CD4-positive, alpha-beta T cell treated with Interleukin-12 subunit alpha and Interleukin-12 subunit beta, for 1 hour (primary cell): ENCODE results near the gene EWSR1.

ENCODE experiments used
- DNase-seq: peaks from one replicate; pipeline ENCODE4 v3.0.0-alpha.2; 2020

EWSR1 gene

GRCh38 chr22:29307596-29308147 is 39.6 kb downstream of the EWSR1 start:
- no peak for DNase-seq

DNA sequence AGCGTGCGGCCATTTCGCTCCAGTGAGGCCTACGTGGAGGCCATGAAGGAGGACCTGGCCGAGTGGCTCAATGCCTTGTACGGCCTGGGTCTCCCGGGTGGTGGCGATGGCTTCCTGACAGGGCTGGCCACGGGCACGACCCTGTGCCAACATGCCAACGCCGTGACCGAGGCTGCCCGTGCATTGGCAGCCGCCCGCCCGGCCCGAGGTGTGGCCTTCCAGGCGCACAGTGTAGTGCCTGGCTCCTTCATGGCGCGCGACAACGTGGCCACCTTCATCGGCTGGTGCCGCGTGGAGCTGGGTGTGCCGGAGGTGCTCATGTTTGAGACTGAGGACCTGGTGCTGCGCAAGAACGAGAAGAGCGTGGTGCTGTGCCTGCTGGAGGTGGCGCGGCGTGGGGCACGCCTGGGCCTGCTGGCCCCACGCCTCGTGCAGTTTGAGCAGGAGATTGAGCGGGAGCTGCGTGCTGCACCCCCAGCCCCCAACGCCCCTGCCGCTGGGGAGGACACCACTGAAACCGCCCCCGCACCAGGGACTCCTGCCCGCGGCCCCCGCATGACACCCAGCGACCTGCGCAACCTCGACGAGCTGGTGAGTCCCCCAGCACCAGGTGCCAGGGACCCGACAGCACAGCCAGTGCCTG is 40.2 kb downstream of the EWSR1 start:
- no peak for DNase-seq

DNA sequence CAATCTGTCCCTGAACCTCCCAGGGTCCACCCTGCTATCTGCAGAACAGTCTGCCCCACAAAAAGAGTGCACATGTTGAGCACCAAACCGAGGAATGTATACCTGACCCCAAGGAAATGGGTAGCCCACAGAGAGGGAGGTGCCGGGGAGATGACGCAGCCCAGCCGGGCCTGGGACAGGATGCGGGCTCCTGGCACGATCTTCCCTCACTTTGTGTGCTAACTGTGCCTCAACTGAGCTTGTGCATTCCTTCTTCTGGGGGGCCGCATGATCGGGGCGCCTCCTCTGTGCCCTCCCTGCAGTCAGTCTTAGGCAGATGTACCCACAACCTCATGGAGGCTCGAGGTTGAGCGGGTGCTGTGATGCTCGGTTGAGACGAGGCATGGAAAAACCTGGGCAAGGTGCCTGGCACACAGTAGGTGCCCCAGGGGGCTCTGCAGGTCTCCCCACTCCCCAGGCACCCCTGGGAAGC is 40.8 kb downstream of the EWSR1 start:
- DNase-seq = peak; percentile 20

- DNase-seq = no peak
Observed at GRCh38 chr22:29309332-29310064, 41.4 kb downstream of the EWSR1 start.

DNA sequence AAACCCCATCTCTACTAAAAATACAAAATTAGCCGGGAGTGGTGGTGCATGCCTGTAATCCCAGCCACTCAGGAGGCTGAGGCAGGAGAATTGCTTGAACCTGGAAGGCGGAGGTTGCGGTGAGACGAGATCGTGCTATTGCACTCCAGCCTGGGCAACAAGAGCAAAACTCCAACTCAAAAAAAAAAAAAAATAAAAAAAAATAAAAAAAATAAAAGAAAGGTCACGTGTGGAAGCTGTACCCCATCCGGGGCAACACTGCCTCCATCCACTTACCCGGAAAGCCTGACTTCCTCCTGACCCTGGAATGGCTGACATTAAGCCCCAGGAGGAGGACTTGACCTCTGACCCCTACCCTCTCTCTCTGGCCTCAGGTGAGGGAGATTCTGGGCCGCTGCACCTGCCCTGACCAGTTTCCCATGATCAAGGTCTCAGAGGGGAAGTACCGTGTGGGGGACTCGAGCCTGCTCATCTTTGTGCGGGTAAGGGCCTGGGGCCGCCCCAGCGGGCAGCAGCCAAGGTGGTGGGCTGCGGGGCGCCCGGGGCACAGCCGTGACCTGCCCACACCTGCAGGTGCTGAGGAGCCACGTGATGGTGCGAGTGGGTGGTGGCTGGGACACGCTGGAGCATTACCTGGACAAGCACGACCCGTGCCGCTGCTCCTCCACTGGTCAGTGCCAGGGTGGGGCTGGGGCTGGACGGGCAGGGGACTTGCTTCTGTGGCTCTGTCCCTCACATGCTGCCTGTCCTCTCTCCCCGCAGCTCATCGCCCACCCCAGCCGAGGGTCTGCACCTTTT is 42.2 kb downstream of the EWSR1 start:
- DNase-seq = no peak

- DNase-seq = peak; percentile 64
Observed at GRCh38 chr22:29310863-29311339, 42.8 kb downstream of the EWSR1 start.

DNA sequence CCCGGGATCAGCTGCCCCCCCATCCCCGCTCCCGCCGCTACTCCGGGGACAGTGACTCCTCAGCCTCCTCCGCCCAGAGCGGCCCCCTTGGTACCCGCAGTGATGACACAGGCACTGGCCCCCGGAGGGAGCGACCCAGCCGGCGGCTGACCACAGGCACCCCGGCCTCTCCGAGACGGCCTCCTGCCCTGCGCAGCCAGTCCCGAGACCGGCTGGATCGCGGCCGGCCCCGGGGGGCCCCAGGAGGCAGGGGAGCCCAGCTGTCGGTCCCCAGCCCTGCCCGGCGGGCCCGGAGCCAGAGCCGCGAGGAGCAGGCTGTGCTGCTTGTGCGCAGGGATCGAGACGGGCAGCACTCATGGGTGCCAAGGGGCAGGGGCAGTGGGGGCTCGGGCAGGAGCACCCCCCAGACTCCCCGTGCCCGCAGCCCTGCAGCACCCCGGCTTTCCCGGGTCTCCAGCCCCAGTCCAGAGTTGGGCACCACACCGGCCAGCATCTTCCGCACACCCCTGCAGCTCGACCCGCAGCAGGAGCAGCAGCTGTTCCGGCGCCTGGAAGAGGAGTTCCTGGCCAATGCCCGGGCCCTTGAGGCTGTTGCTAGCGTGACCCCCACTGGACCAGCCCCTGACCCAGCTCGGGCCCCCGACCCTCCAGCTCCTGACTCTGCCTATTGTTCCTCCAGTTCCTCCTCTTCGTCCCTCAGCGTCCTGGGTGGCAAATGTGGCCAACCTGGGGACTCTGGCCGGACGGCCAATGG is 43.6 kb downstream of the EWSR1 start:
- no peak for DNase-seq

DNA sequence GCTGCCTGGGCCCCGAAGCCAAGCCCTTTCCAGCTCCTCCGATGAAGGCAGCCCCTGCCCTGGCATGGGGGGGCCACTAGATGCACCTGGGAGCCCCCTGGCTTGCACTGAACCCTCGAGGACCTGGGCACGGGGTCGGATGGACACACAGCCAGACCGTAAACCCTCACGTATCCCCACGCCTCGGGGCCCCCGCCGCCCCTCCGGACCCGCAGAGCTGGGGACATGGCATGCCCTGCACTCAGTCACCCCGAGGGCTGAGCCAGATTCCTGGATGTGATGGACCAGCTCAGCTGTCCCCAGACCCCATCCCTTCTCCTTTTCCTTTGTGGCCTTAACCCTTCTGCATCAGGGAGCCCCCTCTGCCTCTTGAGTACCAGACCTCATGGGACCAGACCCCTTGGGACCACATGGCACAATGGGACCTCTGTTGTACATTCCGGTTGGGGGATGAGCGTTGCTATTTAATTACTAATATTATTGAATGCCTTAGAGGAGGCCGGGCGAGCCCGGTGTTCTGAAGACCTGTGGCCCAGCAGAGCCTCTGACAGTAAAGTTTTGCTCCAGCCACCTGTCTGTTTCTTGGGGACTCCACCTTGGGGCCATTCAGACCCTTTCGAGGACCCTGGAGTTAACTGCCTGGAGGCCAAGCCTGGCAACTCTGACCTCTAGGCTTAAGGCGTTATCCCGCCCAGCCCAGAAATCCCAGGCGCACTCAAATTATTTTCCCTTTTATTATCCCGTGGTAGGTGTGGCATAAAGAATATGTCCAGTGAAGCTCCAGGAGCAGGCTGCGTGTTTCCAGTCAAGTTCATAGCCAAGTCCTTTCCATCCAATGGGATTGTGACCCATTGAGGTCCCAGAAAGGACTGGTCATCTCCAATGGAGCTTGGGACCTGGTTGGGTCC is 44.4 kb downstream of the EWSR1 start:
- DNase-seq = no peak

DNA sequence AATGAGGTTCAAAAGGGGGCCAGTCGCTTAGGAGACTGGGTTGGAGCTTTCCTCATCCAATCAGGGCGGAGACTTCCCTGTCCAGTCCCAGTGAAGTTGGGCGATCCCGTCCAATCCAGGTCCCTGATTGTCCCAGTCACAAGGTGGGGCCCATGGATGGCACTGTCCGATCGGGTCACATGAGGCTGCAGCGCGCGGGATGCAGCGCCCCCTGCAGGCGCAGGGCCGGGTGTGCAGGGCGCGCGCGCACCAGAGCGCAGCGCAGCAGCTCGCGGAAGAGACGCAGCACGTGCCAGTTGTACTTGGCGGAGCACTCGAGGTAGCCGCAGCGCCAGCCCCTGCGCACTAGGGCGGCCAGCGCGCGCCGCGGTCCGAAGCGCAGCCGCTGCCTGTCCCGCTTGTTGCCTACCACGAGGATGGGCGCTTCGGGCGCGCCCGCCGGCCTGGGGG is 45.1 kb downstream of the EWSR1 start:
- peak; percentile 25 for DNase-seq

DNA sequence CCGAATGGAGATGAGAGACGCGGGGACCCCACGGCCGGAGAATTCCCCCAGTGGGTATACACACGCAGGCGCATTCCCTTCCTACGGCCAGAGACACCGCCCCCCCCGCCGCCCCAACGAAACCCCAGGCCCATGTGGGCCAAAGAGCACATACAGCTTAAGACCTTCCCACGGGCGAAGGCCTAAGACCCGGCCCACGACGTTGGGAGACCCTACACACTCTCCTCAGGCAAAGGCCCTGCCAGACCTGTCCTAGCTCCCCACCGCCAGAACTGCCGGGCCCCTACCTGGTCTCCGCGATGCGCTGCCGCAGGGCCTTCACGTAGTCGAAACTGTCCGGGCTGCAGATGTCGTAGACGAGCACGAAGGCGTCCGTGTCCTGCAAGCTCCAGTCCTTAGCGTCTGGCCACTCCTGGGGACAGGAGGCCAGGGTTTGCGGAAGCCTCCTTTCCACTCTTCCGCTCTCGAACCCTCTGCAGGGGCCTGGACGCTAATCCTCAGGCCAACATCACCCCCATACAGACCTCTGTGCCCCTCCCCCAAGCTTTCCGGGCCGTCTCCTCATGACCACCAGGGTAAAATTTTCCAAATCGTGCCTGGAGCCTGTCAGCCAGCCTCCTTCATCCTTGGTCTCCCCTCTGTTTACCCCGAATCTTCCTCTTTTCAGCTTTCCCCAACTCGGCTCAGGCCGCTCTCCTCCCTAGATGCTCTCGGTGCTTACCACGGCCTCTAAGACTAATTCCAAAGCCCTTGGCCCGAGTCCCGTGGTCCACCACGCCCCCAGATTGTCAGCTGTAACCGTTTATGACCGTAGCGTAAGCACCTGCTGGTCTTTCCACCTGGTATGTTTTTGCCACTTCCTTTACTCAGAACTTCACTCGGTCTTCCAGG is 45.8 kb downstream of the EWSR1 start:
- no peak for DNase-seq

DNA sequence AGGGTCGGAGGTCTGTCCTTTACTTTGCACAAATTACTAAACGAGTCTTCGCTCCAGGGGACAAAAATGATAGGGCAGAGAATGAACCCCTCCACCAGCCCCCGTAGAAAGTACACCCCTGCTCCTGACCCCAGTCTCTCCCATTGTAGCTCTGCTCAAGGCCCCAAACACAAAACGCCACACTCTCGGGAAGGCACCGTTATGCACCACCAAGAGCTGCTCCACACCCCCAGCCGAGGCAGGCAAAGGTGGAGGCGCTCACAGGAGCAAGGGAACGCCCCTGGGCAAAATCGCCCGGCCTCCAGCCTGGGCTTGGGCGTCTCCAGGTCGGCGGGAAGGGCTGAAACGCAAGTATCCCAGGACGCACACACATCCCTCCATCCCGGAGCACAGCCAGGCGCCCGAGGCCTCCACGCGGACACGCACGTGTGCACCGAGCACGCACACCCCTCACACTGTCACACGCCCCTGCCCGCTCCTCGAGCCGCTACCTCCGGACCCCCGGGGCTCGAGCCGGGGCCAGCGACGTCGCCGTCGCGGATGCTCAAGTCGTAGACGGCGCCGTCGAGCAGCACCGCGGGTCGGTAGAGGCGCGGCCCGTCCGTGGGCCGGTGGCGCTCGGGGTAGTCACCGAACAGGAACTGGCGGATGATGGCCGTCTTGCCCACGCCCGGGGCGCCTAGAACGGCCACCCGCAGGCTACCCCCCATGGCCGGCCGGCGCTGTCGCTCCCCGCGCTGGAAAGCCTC is 46.6 kb downstream of the EWSR1 start:
- DNase-seq = no peak

DNA sequence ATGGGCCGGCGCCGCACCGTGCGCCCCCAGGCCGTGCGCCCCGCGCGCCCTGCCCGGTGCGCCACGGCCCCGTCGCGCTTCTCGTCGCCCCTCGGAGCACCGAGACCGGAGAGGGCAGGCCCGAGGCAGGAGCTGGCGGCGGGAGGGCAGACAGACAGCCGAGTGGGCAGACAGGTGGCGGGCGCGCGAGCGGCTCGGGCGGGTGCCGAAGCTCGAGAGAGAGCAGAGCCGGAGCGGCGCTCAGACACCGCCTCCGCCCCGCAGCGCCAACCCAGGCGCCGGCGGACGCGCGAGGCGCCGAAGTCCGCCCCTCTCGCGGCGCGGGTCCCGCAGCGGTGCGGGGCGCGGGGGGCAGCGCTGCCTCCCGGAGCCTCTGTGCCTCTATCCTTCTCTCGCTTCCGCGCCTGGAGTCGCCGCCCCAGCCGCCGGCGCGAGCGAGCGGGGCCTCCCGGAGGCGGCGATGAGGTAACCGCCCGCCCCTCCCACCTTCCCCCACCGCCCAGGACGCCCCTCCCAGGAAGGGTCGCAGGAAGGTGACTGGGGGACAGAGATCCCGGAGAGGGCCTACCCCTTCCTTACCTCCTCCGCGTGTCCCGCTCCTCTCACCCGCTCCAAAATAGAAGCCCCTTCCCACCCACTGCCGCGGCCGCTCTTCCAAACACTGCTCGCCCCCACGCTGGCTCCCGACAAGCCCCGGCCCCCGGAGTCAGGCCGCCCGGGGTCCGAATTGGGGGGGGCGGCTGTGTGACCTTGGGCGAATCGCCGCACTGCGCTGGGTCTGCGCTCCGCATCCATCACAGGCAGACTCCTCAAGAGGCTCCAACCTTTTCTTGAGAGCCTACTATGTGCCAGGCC is 47.4 kb downstream of the EWSR1 start, which contains the start of gene RASL10A:
Gene RASL10A (minus strand): TSS at position 412 of the 855 bp plus-strand sequence. CDS start 451 bp downstream, outside the sequence.
- DNase-seq = no peak

GRCh38 chr22:29316141-29316828 is 48.2 kb downstream of the EWSR1 start:
- no peak for DNase-seq

- no peak for DNase-seq
Observed at GRCh38 chr22:29317827-29318454, 49.9 kb downstream of the EWSR1 start.

GRCh38 chr22:29319072-29319471 is 51.0 kb downstream of the EWSR1 start:
- DNase-seq = no peak

DNA sequence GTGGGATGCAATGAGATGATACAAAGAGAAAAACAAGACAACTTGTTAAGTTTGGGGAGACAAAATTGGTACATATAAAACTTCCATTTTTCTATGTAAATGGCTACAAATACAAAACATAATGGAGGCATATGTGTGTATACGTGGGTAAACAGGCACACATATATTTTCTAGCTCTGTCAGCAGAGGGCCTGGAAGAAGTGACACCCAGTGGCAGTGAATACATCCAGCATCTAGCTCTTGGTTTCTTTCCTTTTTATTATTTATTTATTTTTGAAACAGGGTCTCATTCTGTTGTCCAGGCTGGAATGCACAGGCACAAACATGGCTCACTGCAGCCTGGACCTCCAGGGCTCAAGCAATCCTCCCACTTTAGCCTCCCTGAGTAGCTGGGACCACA is 52.5 kb downstream of the EWSR1 start:
- no peak for DNase-seq

GRCh38 chr22:29323641-29324040 is 55.6 kb downstream of the EWSR1 start:
- no peak for DNase-seq
